SK-N-SH (cell line): ENCODE results near the gene FAM227B.

ENCODE experiments used
- CHD2 ChIP-seq: fragments of 150-350 bp; IDR thresholded peaks from 2 replicates; pipeline ENCODE4 v1.6.1; 2018; ENCODE audit warnings: low read length; ENCODE audit not compliant: partially characterized antibody
- CTCF ChIP-seq: fragments of 200-600 bp; sonication (generic); IDR thresholded peaks from 2 replicates; pipeline ENCODE4 v1.6.1; 2017; ENCODE audit warnings: antibody characterized with exemption, mild to moderate bottlenecking, moderate library complexity
- RFX5 ChIP-seq: IDR thresholded peaks from 2 replicates; pipeline ENCODE4 v1.6.1; 2012; ENCODE audit warnings: mild to moderate bottlenecking, improper control_type of control experiment, low read length
- TF ChIP-seq, protein P1 (sequence below): IDR thresholded peaks from 2 replicates; pipeline ENCODE4 v1.4.0; 2012; ENCODE audit warnings: low read depth

DNA sequence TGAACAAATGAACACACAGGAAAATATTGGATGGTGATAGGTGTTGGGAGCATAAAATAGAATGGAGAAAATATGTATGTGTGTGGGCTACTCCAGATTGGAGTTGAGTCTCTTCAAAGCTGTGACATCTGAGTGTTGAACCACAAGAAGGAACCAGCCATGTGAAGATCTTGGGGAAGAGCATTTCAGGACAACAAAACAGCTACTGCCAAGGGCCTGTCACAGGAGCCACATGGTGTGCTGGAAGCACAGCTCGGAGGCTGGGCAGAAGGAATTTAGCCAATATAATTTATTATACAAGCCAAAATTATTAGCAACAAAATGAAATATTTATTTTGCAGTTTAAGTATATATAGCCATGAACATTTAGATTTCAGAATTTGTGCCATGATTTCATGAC, 305.9 kb downstream of the FAM227B start:
- TF ChIP-seq CHD2 (no peak), CTCF (no peak), RFX5 (no peak)
- TF ChIP-seq, protein P1, sequence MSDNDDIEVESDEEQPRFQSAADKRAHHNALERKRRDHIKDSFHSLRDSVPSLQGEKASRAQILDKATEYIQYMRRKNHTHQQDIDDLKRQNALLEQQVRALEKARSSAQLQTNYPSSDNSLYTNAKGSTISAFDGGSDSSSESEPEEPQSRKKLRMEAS, result no peak
